PC-9 (cell line): ENCODE data around the gene NFKBIE.

Experiments used
- CTCF ChIP-seq: fragments of 200-600 bp; sonication (generic); conservative IDR thresholded peaks from 2 replicates; pipeline ENCODE4 v1.6.1; 2017; ENCODE audit warnings: mixed run types, antibody characterized with exemption, mild to moderate bottlenecking, moderate library complexity
- EZH2 ChIP-seq: fragments of 200-600 bp; sonication (generic); IDR thresholded peaks from 2 replicates; pipeline ENCODE4 v1.8.0; 2017; ENCODE audit warnings: antibody characterized with exemption, low read depth

DNA sequence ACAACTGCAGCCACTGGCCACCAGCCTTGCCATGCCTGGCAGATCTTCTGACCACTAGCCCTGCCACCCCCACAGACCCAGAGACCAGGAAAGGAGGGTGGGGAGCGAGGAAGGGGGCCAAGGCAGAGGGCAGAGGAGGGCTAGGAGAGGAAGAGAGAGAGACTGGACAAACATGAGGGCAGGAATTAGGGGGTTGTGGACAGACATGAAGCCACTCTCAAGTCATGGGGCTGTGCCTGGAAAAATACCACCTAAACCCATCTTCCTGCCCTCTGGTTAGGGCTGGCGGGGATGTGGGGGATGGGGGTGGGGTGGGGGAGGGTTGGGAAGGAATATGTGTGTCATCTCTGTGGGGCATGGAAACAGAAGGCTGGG is 43.4 kb downstream of the NFKBIE start:
- TF ChIP-seq CTCF: no peak
- no peak for TF ChIP-seq EZH2
